ENCODE measurements around the gene HABP4.

Gene HABP4

GRCh38 chr9:96515621-96516470 lies 65.9 kb downstream of the HABP4 start:
- in situ Hi-C loops (cut with HindIII; ENCODE audit: low sequenced_read_pairs), result no loop called here

GRCh38 chr9:96519095-96519494 lies 69.1 kb downstream of the HABP4 start:
- in situ Hi-C loops (cut with HindIII; ENCODE audit: low sequenced_read_pairs), result no loop called here

- in situ Hi-C loops (cut with HindIII; ENCODE audit: low sequenced_read_pairs), result no loop called here
Measured at GRCh38 chr9:96519787-96520186, 69.8 kb downstream of the HABP4 start.

GRCh38 chr9:96522366-96522765 lies 72.4 kb downstream of the HABP4 start:
- in situ Hi-C loops (cut with HindIII; ENCODE audit: low sequenced_read_pairs), result no loop called here

- in situ Hi-C loops (cut with HindIII; ENCODE audit: low sequenced_read_pairs), result no loop called here
Measured at GRCh38 chr9:96523374-96523773, 73.4 kb downstream of the HABP4 start.

- in situ Hi-C loops (cut with HindIII; ENCODE audit: low sequenced_read_pairs), result no loop called here
Measured at GRCh38 chr9:96524045-96524444, 74.1 kb downstream of the HABP4 start.

- in situ Hi-C loops (cut with HindIII; ENCODE audit: low sequenced_read_pairs), result no loop called here
Measured at GRCh38 chr9:96524764-96525163, 74.8 kb downstream of the HABP4 start.

GRCh38 chr9:96532173-96532572 lies 82.2 kb downstream of the HABP4 start:
- in situ Hi-C loops (cut with HindIII; ENCODE audit: low sequenced_read_pairs), result no loop called here

GRCh38 chr9:96540106-96540505 lies 90.1 kb downstream of the HABP4 start:
- in situ Hi-C loops (cut with HindIII; ENCODE audit: low sequenced_read_pairs), result no loop called here

Data from endothelial cell of hepatic sinusoid (primary cell).